HG03342 (cell line): ENCODE measurements around the gene TCEAL7.
"Not testable (repeated sequence)": the region's sequence is repeated elsewhere in the genome, so short reads cannot be mapped to it uniquely, and the experiment has no call there.

Experiments
- ATAC-seq: cut with Tn5 transposase; IDR thresholded peaks from one replicate; pipeline ENCODE4 v1.9.1; 2021; ENCODE audit warnings: mild to moderate bottlenecking, moderate library complexity; ENCODE audit not compliant: unreplicated experiment

The TCEAL7 gene

GRCh38 chrX:103329991-103330390 is at the start of gene TCEAL7:
Gene TCEAL7, plus strand, starts transcription at chrX:103330239. Its CDS starts 1,165 bp downstream, at chrX:103331404.
- no peak for ATAC-seq

- no peak for ATAC-seq
These were observed 36.9 kb upstream of the TCEAL7 start for GRCh38 chrX:103293118-103293517.

- no peak for ATAC-seq
These were observed 25.3 kb upstream of the TCEAL7 start for GRCh38 chrX:103304705-103305104.

- ATAC-seq: not testable (repeated sequence)
These were observed 24.4 kb upstream of the TCEAL7 start for GRCh38 chrX:103305666-103306065.

- ATAC-seq: peak; percentile 10
These were observed 20.0 kb upstream of the TCEAL7 start for GRCh38 chrX:103309860-103310554.

- ATAC-seq: peak; percentile 96
These were observed 19.3 kb upstream of the TCEAL7 start, which contains the start of gene BEX2 for GRCh38 chrX:103310555-103311398. Gene BEX2, minus strand, starts transcription at chrX:103310990. Its CDS starts 1,014 bp downstream, at chrX:103309976.

- no peak for ATAC-seq
These were observed 18.6 kb upstream of the TCEAL7 start for GRCh38 chrX:103311399-103311780.

- no peak for ATAC-seq
These were observed 746 bp downstream of the TCEAL7 start for GRCh38 chrX:103330681-103331288.

- ATAC-seq: no peak
These were observed 8.6 kb downstream of the TCEAL7 start for GRCh38 chrX:103338663-103339062.

GRCh38 chrX:103343105-103343504 is 13.1 kb downstream of the TCEAL7 start:
- ATAC-seq: no peak

- ATAC-seq: no peak
These were observed 14.6 kb downstream of the TCEAL7 start for GRCh38 chrX:103344606-103345005.

GRCh38 chrX:103347682-103348397 is 17.8 kb downstream of the TCEAL7 start:
- ATAC-seq: no peak

GRCh38 chrX:103356130-103356798 is 26.2 kb downstream of the TCEAL7 start, which contains the start of gene TCEAL9:
Gene TCEAL9, plus strand, starts transcription at chrX:103356506. Its CDS starts 1,179 bp downstream, at chrX:103357685.
- peak; percentile 60 for ATAC-seq

- peak; percentile 19 for ATAC-seq
These were observed 26.8 kb downstream of the TCEAL7 start for GRCh38 chrX:103356858-103357257.

GRCh38 chrX:103357871-103358270 is 27.8 kb downstream of the TCEAL7 start:
- no peak for ATAC-seq

GRCh38 chrX:103359605-103360004 is 29.6 kb downstream of the TCEAL7 start:
- ATAC-seq: not testable (repeated sequence)

GRCh38 chrX:103360092-103360491 is 30.1 kb downstream of the TCEAL7 start:
- ATAC-seq: no peak

GRCh38 chrX:103360916-103361315 is 30.9 kb downstream of the TCEAL7 start:
- ATAC-seq: no peak

- no peak for ATAC-seq
These were observed 31.8 kb downstream of the TCEAL7 start for GRCh38 chrX:103361798-103362197.

GRCh38 chrX:103362474-103362873 is 32.4 kb downstream of the TCEAL7 start:
- no peak for ATAC-seq
